ENCODE measurements around the gene SLC26A1. TPM values are rescaled to one million over a fixed set of nuclear protein-coding genes. Genes with fewer than 3 reads are reported as not detected.

SLC26A1 gene
- total RNA-seq, 1 experiment from 2014 or later = not detected

DNA sequence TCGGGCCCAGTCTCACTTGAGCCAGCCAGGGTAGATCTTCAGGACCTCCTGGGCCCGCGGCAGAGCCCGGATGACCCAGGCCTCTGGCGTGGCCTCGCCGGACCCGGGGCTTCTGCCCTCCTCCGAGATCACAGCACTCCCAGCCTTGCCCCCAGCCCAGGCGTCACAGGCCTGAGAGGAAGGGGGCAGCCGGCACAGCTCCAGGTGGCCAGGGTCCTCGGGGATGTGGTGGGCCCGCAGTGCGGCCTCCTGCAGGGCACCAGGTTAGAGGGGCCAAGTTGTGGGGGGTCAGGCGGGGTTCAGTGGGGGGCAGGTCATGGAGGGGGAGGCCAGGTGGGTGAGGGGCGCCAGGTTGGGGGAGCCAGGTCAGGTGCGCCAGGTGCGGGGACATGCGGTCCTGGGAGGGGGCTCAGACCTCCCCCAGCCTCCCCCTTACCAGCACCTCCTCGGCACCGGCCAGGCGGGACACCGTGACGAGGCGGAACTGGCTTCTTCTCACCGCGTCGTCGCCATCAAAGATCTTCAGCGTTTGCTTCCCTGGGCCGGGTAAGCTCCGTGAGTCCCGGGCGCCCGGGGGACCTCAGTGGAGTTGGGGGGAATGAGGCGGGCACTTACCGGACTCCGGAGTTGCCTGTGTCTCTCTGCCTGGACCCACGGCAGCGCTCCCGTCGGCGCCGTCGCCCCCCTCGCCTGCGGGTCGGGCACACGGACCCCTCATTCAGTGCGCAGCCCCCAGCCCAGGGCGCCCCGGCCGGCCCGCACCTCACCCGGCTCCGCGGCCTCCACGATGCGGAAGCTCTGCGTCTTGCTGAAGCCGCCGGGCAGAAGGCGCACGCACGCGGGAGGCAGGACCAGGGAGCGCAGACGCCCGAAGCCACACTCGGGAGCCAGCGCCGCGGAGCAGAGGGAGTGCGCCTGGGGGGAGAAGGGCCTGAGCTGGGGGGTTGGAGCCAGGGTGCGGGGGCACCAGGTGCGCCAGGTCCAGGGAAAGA is 25.8 kb downstream of the SLC26A1 start:
- DNase-seq = no peak
- no peaks in the 10 kb centered on the region for H3K36me3 ChIP-seq

GRCh38 chr4:966266-967112 is 26.7 kb downstream of the SLC26A1 start:
- DNase-seq = no peak
- H3K36me3 ChIP-seq = no peaks in the 10 kb centered on the region
- H3K4me3 ChIP-seq = no peak overlapping the region
- H3K9me3 ChIP-seq = no peaks in the 10 kb centered on the region
- no peaks in the 10 kb centered on the region for H3K27me3 ChIP-seq

More for the DNA sequence above, 25.8 kb downstream of the SLC26A1 start:
- H3K4me3 ChIP-seq = no peak overlapping the region
- H3K27me3 ChIP-seq = no peaks in the 10 kb centered on the region
- no peaks in the 10 kb centered on the region for H3K9me3 ChIP-seq

DNA sequence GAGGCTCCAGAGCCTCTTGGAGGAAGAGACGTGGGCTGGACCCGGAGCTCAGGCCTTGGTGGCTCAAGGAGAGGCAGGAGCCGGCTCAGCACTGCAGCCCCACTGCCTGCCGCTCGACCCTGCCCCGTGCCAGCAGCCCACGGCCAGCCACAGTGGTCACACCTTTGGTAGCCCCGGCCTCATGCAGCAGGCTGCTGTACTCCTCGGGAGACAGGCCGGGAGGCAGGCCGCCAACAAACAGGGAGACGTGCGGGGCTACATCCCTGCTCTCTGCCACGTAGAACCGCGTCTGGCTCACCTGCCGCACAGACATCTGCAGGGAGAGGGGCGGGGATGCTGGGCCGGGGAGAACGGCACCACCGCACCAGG is 27.5 kb downstream of the SLC26A1 start:
- no peak overlapping the region for H3K4me3 ChIP-seq
- no peaks in the 10 kb centered on the region for H3K27me3 ChIP-seq
- DNase-seq = no peak
- no peaks in the 10 kb centered on the region for H3K36me3 ChIP-seq
- H3K9me3 ChIP-seq = no peaks in the 10 kb centered on the region

DNA sequence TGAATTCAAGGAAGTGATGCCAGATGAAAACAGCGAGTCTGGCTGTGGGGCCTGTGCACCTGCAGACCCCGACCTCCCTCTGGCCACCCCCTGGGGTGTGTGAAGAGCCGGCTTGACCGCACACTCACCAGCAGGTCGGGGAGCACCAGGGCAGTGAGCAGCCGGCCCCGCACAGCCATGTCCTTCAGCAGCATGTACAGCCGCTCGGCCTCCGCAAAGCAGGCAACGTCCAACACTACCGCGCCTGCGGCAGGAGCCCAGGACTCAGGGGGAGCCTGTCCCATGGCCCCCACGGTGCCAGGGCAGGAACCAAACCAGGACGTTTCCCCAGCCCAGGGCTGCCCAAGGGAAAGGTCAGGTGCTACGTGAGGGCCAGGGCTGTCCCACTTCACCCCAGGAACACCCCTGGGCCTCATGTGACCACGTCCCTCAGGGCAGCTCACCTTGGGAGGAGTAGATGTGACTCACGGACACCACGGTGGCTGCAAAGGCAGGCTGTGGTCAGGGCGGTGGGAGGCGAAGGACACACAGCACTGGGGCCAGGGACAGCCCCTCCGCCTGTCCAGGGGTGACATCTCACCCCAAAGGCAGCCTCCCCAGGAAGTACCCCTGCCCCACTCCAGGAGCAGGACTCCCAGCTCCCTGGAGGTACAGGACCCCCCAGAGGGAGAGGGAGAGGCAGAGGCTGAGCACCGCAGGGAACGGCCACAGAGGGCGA is 28.0 kb downstream of the SLC26A1 start:
- DNase-seq = no peak
- no peaks in the 10 kb centered on the region for H3K27me3 ChIP-seq
- no peak overlapping the region for H3K4me3 ChIP-seq
- no peaks in the 10 kb centered on the region for H3K36me3 ChIP-seq
- no peaks in the 10 kb centered on the region for H3K9me3 ChIP-seq

- Histone ChIP-seq H3K9me3 (no peaks in the 10 kb centered on the region), H3K36me3 (no peaks in the 10 kb centered on the region), H3K4me3 (no peak overlapping the region), H3K27me3 (no peaks in the 10 kb centered on the region)
- no peak for DNase-seq
Observed at GRCh38 chr4:964346-965025, 28.7 kb downstream of the SLC26A1 start.

DNA sequence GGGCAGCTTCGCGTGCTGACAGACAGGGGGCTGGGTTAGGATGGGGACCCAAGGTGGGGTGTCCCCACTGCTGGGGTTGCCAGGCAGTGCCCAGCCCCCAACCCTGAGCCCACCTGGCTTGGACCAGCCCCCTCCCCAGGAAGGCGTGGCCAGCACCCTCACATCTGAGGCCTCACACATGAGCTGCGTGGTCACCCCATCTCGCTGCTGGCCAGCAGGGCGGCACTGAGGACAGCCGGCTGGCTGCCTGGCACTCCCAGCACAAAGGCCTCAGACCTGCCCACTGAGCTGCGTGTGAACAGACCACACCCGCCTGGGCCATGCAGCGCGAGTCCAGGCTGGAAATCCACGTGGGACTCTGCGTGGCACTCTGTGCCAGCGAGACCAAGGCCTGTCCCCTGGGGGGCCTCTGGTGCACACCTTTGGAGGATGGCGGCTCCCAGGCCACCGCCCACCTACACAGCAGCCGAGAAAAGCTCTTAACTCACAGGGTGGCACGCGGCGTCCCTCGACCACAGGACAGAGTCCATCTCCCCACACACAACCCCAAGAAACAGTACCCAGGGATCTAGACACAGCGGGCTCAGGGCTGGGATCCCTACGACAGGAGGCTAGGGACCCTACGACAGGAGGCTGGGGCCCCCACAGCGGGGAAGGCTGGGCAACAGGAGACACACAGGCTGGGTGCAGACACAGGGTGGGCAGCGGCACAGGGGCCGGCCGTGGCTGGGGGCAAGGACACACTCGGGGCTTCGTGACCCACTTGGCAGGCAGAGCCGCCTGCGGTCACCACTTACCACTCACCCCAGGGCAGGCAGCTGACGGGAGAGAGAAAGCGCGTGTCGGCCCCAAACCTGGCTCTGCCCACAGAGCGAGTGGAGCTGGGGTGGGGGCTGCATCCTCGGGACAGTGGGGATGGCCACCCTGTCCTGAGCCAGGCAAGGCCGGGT is 29.7 kb downstream of the SLC26A1 start:
- DNase-seq = no peak
- no peaks in the 10 kb centered on the region for H3K36me3 ChIP-seq
- no peaks in the 10 kb centered on the region for H3K27me3 ChIP-seq
- H3K4me3 ChIP-seq = no peak overlapping the region
- H3K9me3 ChIP-seq = no peaks in the 10 kb centered on the region

DNA sequence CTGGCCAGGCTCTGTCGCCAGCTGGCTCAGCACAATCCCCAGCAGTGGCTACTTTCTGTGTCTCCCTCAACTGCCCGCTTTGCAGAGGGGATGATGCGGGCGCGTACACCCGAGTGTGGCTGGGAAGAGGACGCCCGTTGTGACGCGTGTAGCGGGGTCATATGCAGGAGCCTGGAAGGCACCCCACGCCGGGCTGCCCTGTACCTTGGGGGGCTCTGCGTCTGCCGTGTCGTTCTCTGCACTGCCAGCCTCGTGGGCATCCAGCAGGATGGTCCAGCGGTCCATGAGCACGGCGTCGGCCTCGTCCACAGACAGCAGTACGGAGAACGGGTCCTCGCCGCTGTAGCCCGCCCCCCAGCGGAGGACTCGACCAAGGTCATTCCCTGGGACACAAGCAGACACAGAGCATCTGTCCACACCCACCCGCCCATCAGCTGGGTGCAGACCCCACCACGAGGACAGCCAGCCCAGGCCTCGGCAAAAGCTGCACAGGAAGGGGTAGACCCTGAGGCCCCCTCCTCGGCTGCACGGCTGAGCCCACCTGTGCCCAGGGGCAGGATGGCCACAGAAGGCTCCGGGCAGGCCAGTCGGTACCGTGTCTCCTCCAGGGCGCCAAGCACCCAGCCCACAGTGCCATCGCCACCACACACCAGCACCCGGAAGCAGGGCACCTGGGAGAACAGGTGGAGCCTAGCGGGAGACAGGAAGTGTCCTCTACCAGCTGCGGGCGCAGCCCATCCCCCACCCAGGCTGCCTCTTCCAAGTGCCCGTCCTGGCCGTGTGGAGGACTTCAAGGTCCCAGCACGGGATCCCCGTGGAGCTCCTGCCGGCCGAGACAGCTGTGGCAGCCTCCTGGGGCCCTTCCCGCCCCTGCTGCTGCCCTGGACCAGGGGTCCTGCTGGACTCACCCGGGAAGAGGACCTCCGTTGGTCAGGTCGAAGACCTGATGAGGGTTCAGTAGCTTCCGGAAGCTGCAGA is 30.7 kb downstream of the SLC26A1 start:
- Histone ChIP-seq H3K9me3 (no peaks in the 10 kb centered on the region), H3K4me3 (no peak overlapping the region), H3K36me3 (no peaks in the 10 kb centered on the region), H3K27me3 (no peaks in the 10 kb centered on the region)
- no peak for DNase-seq

DNA sequence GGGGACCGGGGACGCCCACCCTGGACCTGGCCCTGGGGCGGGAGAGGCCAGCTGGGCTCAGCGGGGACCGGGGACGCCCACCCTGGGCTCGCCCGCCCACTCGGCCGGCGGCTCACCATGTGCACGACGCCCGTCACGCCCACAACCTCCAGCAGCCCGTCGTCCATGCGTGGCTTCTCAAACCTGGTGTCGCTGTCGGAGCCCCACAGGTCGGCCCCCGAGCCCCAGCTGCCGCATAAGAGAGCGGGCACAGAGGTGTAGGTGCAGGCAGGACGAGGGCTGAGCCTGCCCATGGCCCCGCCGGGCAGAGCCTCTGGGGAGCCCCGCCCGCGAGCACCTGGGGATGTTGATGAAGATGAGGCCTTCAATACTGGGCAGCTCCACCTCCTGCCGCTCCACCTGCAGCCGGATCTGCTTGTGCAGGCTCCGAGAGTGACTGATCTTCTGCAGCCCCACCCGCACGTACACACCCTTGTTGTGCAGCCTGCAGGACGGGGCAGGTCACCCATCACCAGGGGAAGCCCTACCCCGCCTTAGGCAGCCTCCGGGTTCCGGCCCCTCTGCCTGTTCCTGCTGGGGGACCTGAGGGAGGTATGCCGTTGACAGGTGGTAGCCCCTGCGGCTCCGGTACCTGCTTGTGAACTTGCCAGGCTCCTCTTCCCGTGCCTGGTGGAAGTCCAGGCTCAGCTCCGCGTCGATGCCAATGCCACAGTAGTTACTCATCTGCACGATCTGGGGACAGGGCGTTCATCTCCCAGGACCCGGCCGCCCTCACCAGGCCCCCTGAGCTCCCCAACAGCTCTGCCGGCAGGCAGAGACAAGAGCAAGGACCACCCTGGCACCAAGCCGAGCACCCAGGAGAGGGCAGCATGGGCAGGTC is 31.6 kb downstream of the SLC26A1 start:
- no peak for DNase-seq

GRCh38 chr4:960636-961350 is 32.4 kb downstream of the SLC26A1 start:
- Histone ChIP-seq H3K9me3 (no peaks in the 10 kb centered on the region), H3K27me3 (no peaks in the 10 kb centered on the region), H3K4me3 (no peak overlapping the region), H3K36me3 (no peaks in the 10 kb centered on the region)
- DNase-seq = no peak

More for the DNA sequence above, 31.6 kb downstream of the SLC26A1 start:
- Histone ChIP-seq H3K27me3 (no peaks in the 10 kb centered on the region), H3K4me3 (no peak overlapping the region), H3K36me3 (no peaks in the 10 kb centered on the region), H3K9me3 (no peaks in the 10 kb centered on the region)

- Histone ChIP-seq H3K27me3 (no peaks in the 10 kb centered on the region), H3K9me3 (no peaks in the 10 kb centered on the region), H3K36me3 (no peaks in the 10 kb centered on the region), H3K4me3 (no peak overlapping the region)
- DNase-seq = no peak
Observed at GRCh38 chr4:960140-960635, 33.0 kb downstream of the SLC26A1 start.

DNA sequence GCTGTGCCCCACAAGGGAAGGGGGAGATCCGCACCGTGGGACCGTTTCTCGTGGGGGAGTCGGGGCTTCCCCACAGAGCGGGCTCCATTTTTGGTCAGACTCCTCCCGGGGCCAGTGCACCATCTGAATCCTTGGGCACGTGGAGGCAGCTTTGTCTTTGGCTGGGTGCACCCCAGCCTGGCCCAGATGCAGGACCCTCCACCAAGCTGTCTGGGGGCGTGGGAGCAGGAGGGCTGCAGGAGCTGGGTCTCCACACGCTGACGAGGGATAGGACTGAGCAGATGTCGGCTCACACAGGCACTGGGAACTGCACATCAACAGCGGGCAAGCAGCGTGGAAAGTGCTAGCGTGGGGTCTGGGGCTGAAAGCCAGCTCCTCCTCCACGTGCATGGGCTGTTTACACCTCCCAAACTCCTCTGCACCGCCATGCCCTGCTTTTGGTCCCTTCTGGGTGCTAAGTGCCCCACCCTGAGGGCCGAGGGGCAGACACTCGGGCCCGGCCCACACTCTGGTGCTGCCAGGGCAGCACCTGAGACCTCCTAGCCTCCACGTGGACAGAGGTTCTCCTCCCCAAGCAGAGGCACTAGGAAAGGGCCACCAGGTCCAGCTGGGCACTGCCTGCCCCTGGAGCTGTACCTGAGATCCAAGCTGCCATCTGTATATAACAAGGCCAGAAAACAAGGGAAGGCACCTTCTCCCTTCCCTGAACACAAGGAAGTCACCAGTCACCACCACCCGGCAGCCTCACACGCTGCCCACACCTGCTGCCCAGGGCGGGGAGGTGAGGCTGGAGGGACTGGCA is 33.7 kb downstream of the SLC26A1 start:
- Histone ChIP-seq H3K9me3 (no peaks in the 10 kb centered on the region), H3K27me3 (no peaks in the 10 kb centered on the region), H3K4me3 (no peak overlapping the region), H3K36me3 (no peaks in the 10 kb centered on the region)
- no peak for DNase-seq

DNA sequence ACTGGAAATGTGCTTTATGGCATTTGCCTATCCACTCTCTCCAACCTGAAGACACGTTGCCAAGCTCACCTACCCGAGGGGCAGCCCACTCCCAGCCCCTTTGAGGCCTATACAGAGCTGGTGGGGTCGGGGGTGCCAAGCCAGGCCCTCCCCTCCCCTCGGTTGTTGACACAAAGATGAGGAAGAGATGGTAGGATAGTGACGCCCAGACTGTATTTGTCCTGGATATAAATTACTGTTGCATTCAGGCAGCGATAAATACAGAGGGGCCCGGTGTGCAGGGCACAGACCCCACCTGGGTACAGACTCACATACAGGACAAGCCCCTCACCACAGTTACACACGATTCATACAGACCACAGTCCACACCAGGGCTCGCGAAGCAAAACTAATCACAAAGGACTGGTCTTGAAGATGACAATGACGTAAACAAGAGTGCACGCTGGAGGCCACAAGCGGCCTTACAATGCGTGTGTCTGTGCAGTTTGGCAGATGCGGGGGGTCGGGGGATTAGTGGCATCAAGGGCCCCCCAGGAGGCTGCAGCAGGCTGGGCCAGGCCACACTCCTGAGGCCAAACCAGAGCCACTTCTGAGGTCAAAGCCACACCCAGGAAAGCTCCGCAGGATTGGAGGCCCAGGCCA is 34.4 kb downstream of the SLC26A1 start:
- no peaks in the 10 kb centered on the region for H3K27me3 ChIP-seq
- H3K36me3 ChIP-seq = no peaks in the 10 kb centered on the region
- H3K4me3 ChIP-seq = no peak overlapping the region
- no peak for DNase-seq
- H3K9me3 ChIP-seq = no peaks in the 10 kb centered on the region
